AG10803 (cell line): ENCODE results near the gene COL25A1.
A peak's percentile ranks its signal among the peaks of the same experiment; 100 is the strongest.
"Not testable (repeated sequence)": the region's sequence is repeated elsewhere in the genome, so short reads cannot be mapped to it uniquely, and the experiment has no call there.

ENCODE experiments used
- DNase-seq: peaks from one replicate; pipeline ENCODE4 v3.0.0; 2010; ENCODE audit warnings: low read depth
- H3K4me3 ChIP-seq: 2 replicates; pipeline ENCODE4 v1.5.1; 2011; ENCODE audit warnings: mild to moderate bottlenecking, low read length, control low read depth
- TF ChIP-seq, protein P1 (sequence below): conservative IDR thresholded peaks from 2 replicates; pipeline ENCODE4 v1.5.1; 2011; ENCODE audit warnings: mild to moderate bottlenecking, low read length, control low read depth, inconsistent platforms

The COL25A1 gene

GRCh38 chr4:108884596-108884995, 417.9 kb downstream of the COL25A1 start:
- TF ChIP-seq, protein P1, sequence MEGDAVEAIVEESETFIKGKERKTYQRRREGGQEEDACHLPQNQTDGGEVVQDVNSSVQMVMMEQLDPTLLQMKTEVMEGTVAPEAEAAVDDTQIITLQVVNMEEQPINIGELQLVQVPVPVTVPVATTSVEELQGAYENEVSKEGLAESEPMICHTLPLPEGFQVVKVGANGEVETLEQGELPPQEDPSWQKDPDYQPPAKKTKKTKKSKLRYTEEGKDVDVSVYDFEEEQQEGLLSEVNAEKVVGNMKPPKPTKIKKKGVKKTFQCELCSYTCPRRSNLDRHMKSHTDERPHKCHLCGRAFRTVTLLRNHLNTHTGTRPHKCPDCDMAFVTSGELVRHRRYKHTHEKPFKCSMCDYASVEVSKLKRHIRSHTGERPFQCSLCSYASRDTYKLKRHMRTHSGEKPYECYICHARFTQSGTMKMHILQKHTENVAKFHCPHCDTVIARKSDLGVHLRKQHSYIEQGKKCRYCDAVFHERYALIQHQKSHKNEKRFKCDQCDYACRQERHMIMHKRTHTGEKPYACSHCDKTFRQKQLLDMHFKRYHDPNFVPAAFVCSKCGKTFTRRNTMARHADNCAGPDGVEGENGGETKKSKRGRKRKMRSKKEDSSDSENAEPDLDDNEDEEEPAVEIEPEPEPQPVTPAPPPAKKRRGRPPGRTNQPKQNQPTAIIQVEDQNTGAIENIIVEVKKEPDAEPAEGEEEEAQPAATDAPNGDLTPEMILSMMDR: no peak
- no peak overlapping the region for H3K4me3 ChIP-seq
- DNase-seq: no peak

DNA sequence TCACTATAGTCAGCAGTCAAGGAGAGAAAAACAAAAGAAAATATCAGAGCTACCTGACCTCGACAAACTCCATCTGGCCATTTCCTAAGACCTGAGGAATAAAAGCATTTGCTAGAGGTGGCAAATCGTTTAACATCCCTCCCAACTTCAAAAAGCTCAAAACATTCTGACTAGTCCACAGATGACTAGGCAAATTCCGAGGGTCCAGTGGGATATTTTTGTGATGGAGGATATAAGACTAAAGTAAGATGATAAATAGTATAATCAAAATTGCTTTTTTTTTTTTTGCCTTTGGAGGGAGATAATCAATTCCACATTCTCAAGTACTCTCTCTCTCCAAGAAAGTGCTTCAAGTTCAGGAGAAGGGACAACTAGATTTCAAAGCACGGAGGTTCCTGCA, 420.5 kb downstream of the COL25A1 start:
- DNase-seq: no peak
- TF ChIP-seq, protein P1: no peak
- H3K4me3 ChIP-seq: no peak overlapping the region

DNA sequence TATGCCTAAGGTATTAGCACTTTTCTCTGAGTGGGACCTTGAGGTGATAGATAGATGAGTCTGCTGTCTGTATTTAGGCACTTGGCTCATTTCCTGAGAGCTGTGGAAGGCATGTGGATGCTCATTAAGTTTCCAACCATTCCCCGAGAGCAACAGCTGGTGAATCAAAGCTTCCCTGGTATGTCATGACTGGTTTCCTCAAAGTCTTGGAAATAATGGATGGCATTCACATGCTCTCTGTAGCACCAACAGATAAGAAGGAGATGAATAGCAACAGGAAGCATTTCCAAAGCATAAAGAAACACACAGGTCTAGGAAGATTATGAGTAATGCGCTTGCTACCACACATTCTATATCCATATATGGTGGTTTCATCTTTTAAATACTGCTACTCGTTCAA, 421.3 kb downstream of the COL25A1 start:
- peak; percentile 74 for DNase-seq
- no peak overlapping the region for H3K4me3 ChIP-seq
- TF ChIP-seq, protein P1: no peak

- no peak for DNase-seq
- TF ChIP-seq, protein P1: no peak
- H3K4me3 ChIP-seq: no peak overlapping the region
Measured at GRCh38 chr4:108878806-108879205, 423.7 kb downstream of the COL25A1 start.

DNA sequence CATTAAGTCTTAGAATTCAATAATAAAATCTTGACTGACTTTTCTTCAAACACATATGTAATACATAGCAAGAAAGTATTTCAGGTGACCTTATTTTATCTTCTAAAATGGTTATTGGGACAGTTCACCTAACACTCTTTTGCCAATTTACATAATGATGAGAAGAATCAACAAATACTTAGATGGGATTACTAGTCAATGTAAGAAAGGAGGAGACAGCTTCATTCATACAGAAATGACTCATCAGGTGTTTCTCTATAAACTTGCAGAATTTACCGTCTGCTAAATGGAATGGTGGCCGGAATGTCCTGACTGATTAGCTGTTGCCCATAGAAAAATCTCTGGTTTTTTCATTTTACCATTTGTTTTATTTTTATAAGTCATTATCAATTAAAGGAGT, 424.6 kb downstream of the COL25A1 start:
- TF ChIP-seq, protein P1: no peak
- no peak overlapping the region for H3K4me3 ChIP-seq
- no peak for DNase-seq

- no peak for DNase-seq
- no peak overlapping the region for H3K4me3 ChIP-seq
- TF ChIP-seq, protein P1: no peak
Measured at GRCh38 chr4:108874806-108875205, 427.7 kb downstream of the COL25A1 start.

- DNase-seq: not testable (repeated sequence)
Measured at GRCh38 chr4:108869970-108870369, 432.5 kb downstream of the COL25A1 start.

DNA sequence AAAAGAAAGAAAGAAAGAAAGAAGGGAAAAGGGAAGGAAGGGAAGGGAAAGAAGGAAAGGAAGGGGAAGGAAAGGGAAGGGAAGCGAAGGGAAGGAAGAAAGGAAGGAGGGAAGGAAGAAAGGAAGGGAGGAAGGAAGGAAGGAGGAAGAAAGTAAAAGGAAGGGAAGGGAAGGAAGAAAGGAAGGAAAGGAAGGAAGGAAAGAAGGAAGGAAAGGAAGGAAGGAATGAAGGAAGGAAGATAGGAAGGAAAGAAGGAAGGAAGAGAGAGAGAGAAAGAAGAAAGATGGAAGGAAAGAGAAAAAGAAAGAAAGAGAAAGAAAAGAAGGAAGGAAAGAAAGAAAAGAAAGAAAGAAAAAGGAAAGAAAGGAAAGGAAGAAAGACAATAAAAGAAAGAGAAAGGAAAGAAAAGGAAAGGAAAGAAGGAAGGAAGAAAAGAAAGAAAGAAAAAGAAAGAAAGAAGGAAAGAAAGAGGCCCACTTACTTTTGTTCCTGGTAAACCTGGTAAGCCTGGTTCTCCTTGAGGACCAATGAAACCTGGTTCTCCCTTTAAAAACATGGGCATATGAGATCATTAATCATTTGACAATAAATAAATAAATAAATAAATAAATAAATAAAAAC, 433.7 kb downstream of the COL25A1 start:
- TF ChIP-seq, protein P1: no peak
- DNase-seq: no peak
- no peak overlapping the region for H3K4me3 ChIP-seq

More at GRCh38 chr4:108869970-108870369, 432.5 kb downstream of the COL25A1 start:
- not testable (repeated sequence) for H3K4me3 ChIP-seq
